Choroid plexus epithelial cell (primary cell): Measurements from ENCODE around the gene SCGB1A1.

Source experiments
- DNase-seq: peaks from one replicate; pipeline ENCODE4 v3.0.0-alpha.2; 2010; ENCODE audit warnings: low read depth
- H3K4me3 ChIP-seq: 2 replicates; pipeline ENCODE4 v1.5.1; 2011; ENCODE audit warnings: low read depth, mild to moderate bottlenecking, control low read depth, low read length, moderate library complexity
- CTCF ChIP-seq: conservative IDR thresholded peaks from 2 replicates; pipeline ENCODE4 v1.5.1; 2011; ENCODE audit warnings: low read depth, mild to moderate bottlenecking, control low read depth, inconsistent platforms, low read length, moderate library complexity

Gene SCGB1A1

GRCh38 chr11:62464655-62465054 lies 45.8 kb downstream of the SCGB1A1 start:
- TF ChIP-seq CTCF = no peak
- DNase-seq = no peak
- H3K4me3 ChIP-seq = no peak overlapping the region

GRCh38 chr11:62466444-62466843 lies 47.6 kb downstream of the SCGB1A1 start:
- no peak for DNase-seq
- TF ChIP-seq CTCF = no peak
- no peak overlapping the region for H3K4me3 ChIP-seq

- no peak overlapping the region for H3K4me3 ChIP-seq
- no peak for TF ChIP-seq CTCF
- DNase-seq = no peak
Observed at GRCh38 chr11:62468577-62468976, 49.7 kb downstream of the SCGB1A1 start.

GRCh38 chr11:62471603-62472002 lies 52.8 kb downstream of the SCGB1A1 start:
- DNase-seq = no peak
- no peak overlapping the region for H3K4me3 ChIP-seq
- no peak for TF ChIP-seq CTCF

GRCh38 chr11:62472063-62472884 lies 53.4 kb downstream of the SCGB1A1 start:
- no peak for TF ChIP-seq CTCF
- H3K4me3 ChIP-seq = no peak overlapping the region
- DNase-seq = no peak
